ENCODE data around the gene KDM4C. TPM values are rescaled to one million over a fixed set of nuclear protein-coding genes. Genes with fewer than 3 reads are reported as not detected.

The KDM4C gene
- total and polyA plus RNA-seq, 2 of the 4 experiments (the other 2 are of a cell fraction) = 11.8 to 23.8 TPM

DNA sequence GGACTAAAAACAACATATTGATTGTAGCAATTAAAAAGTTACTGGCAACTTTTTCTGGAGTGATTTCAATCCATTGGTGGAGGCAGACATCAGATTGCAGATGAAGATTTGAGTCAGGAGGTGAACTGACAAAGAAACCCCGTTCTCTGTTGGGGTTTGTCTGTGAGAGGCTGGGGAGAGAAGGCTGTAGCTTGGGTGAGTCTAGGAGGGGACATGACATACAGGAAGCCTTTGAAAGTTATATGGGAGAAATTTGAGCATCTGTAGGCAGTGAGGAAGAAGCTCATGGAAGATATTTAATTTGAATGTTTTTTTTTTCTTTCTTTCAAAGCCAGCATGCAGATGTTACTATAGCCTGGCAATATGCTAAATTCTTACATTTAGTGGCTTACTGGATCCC lies 26.0 kb downstream of the KDM4C start:
- Histone ChIP-seq H3K56ac (ENCODE audit: extremely low read depth, insufficient read depth, low read length) (no peak overlapping the region), H3K4me3 (ENCODE audit: insufficient read depth, low read depth, low read length) (no peak overlapping the region), H3K23ac (ENCODE audit: low read depth, low read length) (no peak overlapping the region), H3K79me1 (ENCODE audit: low read depth in 1 of 2, low read length in 2 of 2) (peaks cover 47 to 65% of the 10 kb centered on the region in 2 experiments), H3K14ac (replicated peaks; ENCODE audit: low read depth, low read length) (no peak overlapping the region), H3K18ac (ENCODE audit: low read depth, low read length) (no peak overlapping the region), H3K9me1 (ENCODE audit: insufficient read depth, low read length) (peaks cover 18% of the 10 kb centered on the region), H2AK9ac (replicated peaks; ENCODE audit: low read depth, low read length, poor library complexity) (no peak overlapping the region), H4K8ac (ENCODE audit: low read depth in 2 of 2, low read length in 2 of 2) (no peak overlapping the region), H2BK15ac (ENCODE audit: low read depth, low read length) (no peak overlapping the region), H2BK5ac (ENCODE audit: low read depth, low read length, poor library complexity, severe bottlenecking) (no peak overlapping the region), H3K4ac (ENCODE audit: low read depth, low read length) (no peak overlapping the region), H3K27me3 (ENCODE audit: control insufficient read depth, insufficient read depth, low read length) (no peaks in the 10 kb centered on the region), H4K20me1 (ENCODE audit: insufficient read depth, low read length) (peaks cover 13% of the 10 kb centered on the region; the same call in 1 of the 2 replicates), H3K9ac (ENCODE audit: low read depth, low read length) (no peak overlapping the region), H2AK5ac (ENCODE audit: low read depth, low read length) (no peak overlapping the region), H2BK120ac (ENCODE audit: low read depth, low read length) (no peak overlapping the region), H4K5ac (ENCODE audit: low read depth, low read length) (no peak overlapping the region), H3K4me1 (ENCODE audit: control insufficient read depth, insufficient read depth, low read length) (peaks cover 19% of the 10 kb centered on the region), H4K91ac (ENCODE audit: insufficient read depth, low read depth, low read length) (no peak overlapping the region), H2AFZ (replicated peaks; ENCODE audit: low read length, poor library complexity) (no peak overlapping the region), H3K36me3 (ENCODE audit: control insufficient read depth, insufficient read depth, low read length) (no peaks in the 10 kb centered on the region), H2BK20ac (ENCODE audit: low read depth, low read length) (no peak overlapping the region), H3K27ac (ENCODE audit: insufficient read depth, low read length) (no peak overlapping the region), H3K9me3 (ENCODE audit: control insufficient read depth, insufficient read depth, low read length) (no peaks in the 10 kb centered on the region), H3K4me2 (ENCODE audit: low read depth, low read length) (no peak overlapping the region)
- ChIA-PET POLR2A (ENCODE audit: unreplicated experiment) (no interaction called here), CTCF (interaction anchor here (0.6 kb wide), 1 partner anchor 352 kb away, joined by 3 read pairs; no protein-coding TSS in a partner anchor)
- ATAC-seq (ENCODE audit: low read depth) (no peak), DNase-seq (no peak)
- WGBS, 2 experiments (ENCODE audit: extremely low coverage in 2 of 2, insufficient read length in 1 of 2) = 100% methylated on average over 1 of the region's 1 CpG; no CpG with 5 or more reads in 1 of the 2 experiments
- no TSS peak for BruUV-seq (replicated peaks)
- intact Hi-C loops (cut with micrococcal nuclease) = no loop called here
- dilution Hi-C loops (cut with HindIII; ENCODE audit: low sequenced_read_pairs, unreplicated experiment) = no loop called here
- in situ Hi-C loops (cut with MboI; ENCODE audit: low sequenced_read_pairs) = no loop called here
- TF ChIP-seq FOS (IDR thresholded peaks at IDR 0.05; ENCODE audit: low read depth, low read length) (no peak), CHD1 (IDR thresholded peaks at IDR 0.05; ENCODE audit: low read depth, low read length) (no peak), MAZ (IDR thresholded peaks at IDR 0.05; ENCODE audit: borderline replicate concordance, low read depth, low read length) (no peak)
